HG02885 (cell line): ENCODE results near the gene ANAPC4.
"Not testable (repeated sequence)": the region's sequence is repeated elsewhere in the genome, so short reads cannot be mapped to it uniquely, and the experiment has no call there.

ENCODE experiments used
- ATAC-seq: cut with Tn5 transposase; IDR thresholded peaks from one replicate; pipeline ENCODE4 v1.9.1; 2021; ENCODE audit warnings: mild to moderate bottlenecking; ENCODE audit not compliant: unreplicated experiment, poor library complexity

The ANAPC4 gene, protein sequence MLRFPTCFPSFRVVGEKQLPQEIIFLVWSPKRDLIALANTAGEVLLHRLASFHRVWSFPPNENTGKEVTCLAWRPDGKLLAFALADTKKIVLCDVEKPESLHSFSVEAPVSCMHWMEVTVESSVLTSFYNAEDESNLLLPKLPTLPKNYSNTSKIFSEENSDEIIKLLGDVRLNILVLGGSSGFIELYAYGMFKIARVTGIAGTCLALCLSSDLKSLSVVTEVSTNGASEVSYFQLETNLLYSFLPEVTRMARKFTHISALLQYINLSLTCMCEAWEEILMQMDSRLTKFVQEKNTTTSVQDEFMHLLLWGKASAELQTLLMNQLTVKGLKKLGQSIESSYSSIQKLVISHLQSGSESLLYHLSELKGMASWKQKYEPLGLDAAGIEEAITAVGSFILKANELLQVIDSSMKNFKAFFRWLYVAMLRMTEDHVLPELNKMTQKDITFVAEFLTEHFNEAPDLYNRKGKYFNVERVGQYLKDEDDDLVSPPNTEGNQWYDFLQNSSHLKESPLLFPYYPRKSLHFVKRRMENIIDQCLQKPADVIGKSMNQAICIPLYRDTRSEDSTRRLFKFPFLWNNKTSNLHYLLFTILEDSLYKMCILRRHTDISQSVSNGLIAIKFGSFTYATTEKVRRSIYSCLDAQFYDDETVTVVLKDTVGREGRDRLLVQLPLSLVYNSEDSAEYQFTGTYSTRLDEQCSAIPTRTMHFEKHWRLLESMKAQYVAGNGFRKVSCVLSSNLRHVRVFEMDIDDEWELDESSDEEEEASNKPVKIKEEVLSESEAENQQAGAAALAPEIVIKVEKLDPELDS

DNA sequence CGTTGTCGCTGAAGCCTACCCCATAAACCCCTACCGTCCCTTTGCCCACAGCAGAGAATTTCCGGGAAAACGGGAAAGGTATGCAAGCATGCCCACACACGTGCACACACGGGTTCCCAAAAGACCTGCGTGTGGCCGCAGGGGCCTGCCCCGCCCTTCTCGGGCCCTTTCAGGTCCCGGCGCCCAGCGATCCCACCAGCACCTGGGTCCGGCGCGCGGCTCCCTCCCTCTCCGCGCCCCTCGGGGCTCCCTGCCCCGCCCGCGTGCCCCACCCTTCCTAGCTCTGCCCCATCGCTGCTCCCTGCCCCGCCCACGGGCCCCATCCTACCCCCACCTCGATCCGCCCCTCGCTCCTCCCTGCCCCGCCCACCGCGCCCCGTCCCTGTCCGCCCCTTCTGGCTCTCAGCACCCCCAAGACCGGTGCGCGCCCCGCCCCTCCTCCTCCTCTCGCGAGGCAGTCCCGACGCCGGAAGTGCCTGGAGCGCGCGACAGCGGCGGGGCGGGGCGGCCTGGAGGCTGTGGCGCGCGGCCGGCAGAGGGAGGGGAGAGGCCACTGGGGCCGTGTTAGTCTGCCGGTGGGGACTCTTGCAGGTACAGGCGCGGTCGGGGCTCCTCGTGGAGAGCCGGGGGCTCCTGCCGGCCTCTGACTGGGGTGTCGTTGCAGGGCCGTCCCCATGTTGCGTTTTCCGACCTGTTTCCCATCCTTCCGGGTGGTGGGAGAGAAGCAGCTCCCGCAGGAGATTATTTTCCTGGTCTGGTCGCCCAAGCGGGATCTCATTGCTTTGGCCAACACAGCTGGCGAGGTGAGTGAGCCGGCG is at the start of gene ANAPC4:
Gene ANAPC4, plus strand, starts transcription at position 510 of the 818 bp plus-strand sequence. Its CDS starts 165 bp downstream, at position 675.
- peak; percentile 97 for ATAC-seq

DNA sequence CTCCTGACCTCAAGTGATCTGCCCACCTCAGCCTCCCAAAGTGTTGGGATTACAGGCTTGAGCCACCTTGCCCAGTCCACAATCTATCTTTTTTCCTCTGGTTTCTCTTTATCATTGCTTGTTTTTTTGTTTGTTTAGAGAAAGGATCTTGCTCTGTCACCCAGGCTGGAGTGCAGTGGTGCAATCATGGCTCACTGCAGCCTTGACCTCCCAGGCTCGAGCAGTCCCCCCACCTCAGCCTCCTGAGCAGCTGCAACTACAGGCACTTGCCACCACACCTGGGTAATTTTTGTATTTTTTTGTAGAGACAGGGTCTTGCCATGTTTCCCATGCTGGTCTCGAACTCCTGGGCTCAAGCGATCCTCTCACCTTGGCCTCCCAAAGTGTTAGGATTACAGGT is 48.6 kb upstream of the ANAPC4 start:
- ATAC-seq, result not testable (repeated sequence)

GRCh38 chr4:25330335-25330734 is 46.7 kb upstream of the ANAPC4 start:
- peak; percentile 5 for ATAC-seq

- ATAC-seq, result peak; percentile 90
Measured at GRCh38 chr4:25330905-25331808, 45.9 kb upstream of the ANAPC4 start.

DNA sequence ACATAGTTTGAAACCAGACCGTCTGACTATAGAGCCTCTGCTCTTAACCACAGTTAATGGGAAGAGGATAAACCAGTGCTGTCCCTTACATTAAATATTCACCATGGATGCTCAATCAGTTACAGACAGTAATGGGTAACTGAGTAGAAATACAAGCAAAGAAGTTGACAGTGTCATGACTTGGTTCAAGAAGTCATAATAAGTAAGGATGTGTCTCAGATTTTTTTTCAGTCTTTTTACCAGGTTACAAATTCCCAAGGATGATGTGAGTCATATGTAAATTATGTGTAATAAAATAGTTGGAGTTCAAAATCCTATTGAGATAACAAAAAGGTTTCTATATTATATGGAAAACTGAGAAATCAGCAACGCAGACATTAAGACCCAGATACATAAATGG is 33.4 kb upstream of the ANAPC4 start:
- no peak for ATAC-seq

GRCh38 chr4:25345744-25346143 is 31.3 kb upstream of the ANAPC4 start:
- no peak for ATAC-seq

DNA sequence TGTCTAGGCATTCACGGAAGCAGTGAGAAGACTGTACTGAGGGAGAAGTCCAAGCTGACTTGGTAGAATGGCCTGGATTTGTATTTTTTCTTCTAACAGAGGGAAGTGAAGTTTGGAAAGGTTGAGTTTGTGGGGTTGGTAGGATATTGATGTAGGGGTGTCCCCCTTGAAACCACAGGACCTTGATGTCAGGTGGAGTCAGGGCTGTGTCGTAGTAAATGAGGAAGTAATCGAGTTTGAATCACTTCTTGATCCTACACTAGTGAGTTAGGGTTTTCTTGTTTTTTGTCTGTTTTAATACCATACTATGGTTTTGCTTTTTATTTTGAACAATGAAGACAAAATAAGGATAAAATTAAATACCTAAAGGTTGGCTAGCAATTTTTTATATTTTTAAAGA is 30.1 kb upstream of the ANAPC4 start:
- peak; percentile 60 for ATAC-seq

GRCh38 chr4:25347473-25347872 is 29.6 kb upstream of the ANAPC4 start:
- ATAC-seq, result no peak

DNA sequence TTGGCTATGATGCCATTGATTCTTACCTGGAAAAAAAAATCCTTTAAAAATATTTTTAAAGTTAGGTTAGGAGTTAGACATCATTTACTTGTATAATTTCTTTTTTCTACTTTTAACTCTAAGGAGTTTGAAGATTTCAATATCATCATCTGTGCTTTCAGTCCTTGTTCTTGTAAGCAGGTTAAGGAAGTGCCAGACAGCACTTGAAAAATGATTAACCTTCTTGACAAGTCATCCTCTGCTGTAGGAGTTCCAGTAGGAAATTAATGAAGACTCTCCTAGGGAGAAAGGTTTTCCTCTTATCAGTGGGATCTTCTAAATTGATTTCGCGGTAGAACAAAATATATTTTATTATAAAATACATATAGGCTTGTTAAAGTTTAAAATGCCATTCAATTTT is 29.1 kb upstream of the ANAPC4 start:
- no peak for ATAC-seq

DNA sequence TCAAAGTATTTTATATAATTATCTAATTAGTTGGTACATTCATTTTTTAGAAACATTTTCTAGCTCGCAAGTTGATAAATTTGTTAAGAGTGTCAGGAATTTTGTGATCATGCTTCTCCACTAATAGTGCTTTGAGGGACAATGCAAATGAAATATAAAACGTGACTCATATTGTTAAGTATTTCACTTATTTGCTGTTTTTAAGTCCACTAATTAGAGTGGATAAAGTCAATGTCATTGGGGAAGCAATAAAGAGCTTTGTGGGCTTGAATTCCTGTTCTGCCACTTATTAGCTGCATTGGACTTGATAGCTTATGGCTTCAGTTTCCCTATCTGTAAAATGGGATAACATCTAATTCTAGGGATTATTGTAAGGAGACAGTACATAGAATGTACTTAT is 26.5 kb upstream of the ANAPC4 start:
- no peak for ATAC-seq

GRCh38 chr4:25351777-25352416 is 25.2 kb upstream of the ANAPC4 start:
- no peak for ATAC-seq

DNA sequence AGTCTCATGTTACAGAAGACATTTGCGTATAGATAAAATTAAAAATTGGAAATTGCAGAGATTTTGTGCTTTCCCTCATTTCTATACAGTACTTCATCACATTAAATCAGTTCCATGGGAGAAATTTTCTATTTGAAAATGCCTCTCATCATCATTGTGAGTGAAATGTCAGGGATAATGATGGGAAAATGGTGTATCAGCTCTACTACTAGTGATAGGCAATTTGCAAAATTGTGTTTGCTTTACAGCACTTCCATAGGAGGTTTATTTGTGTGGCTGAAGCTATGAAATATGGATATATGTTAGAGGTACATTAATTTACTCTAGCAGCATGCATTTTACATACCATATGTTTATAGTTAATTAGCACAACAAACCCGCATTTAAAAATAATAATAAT is 21.0 kb upstream of the ANAPC4 start:
- ATAC-seq, result no peak

DNA sequence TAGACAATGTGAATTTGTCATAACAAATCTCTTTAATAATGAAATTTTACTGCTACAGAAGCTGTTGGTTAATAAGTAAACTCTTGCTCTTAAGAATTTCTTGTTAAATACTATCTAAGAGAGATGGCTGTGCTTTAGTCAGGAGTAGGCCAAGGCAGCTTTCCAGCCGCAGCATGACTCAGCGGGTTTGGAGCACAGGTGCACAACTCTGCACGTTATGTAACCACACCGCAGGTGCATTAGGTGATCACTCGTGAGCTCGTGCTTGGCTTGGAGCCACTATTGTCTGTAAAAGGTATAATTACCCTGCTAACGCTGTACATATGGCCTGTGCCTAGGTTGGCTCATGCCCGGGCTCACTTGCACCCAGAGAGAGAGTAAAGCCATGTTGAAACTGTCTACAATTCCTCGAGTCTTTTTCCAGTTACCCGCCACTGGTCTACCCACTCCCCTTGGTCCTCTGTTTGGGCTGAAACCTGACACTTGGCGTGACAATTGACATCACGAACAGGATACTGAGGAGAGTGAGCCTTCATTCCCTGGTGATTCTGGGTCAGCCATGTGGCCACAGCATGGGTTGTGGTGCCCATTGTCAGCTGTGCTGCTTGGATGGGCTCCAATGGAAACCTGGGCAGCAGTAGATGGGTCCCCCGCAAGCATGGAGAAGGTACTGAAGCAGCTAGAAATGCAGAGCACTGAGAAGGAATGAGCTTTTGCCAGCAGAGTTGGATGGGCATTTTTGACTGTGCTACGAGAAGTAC is 18.4 kb upstream of the ANAPC4 start:
- no peak for ATAC-seq

GRCh38 chr4:25361253-25361652 is 15.8 kb upstream of the ANAPC4 start:
- no peak for ATAC-seq

DNA sequence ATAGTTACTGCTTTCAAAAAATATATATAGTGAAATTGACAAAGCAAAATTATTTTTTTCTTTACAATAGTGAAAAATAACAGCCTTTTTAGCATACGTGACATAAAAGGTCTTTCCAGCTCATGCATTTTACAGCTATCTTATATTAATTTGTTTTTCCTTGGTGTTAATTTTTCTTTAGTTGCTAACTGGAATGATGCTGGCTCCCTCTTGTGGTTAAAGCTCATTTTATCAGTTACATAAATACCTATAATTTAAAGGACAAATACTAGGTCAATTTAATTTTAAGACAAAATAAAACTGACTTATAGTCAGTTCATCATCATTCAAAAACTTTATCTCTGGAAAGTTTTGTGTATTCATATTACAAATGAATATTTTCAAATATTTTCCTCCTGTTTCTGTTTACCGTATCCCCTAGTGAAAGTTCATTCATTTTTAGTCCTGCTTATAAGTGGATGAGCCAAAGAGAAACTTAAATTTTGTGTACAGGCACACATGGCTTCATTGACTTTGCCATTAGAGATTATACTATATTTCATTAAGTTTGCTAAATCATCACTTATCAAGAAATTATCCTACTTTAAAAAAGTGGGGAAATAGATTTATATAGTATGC is 9.9 kb upstream of the ANAPC4 start:
- no peak for ATAC-seq

DNA sequence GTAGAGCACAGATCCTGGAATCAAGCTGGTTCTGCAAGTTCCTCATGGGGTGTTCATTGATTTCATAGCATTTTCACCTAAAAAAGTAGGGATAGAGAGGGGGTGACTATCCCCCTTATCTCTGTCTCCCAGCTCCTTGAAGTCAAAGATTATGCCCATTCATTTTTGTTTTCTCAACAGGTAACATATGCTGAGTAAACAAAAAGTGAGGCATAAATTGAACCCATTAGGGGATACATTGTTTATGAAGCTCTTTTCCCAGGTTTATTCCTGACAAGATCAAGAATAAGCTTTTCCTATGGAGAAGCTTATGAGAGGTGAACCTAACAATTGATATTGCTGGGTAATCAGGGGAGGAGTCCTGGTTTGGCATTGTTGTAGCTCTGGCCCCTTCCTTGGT is 9.2 kb upstream of the ANAPC4 start:
- no peak for ATAC-seq

DNA sequence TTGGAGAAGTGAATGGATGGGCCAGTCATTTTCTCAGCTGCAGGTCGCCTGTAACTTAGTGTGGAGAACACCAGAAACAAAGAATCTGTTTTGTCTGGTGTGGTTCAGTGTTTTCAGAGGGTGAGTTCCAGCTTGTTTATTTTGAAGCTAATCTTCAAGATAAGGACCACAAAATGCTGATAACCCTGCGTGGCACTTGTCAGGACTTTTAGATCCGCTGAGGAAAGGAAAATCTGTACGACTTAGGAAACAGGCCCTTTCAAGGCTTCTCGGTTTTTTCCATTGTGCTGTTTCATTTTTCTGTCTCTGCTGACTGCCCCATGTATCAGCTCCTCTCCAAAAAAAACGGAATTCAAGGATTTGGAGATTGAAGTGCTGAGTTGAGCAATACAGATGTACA is 8.7 kb upstream of the ANAPC4 start:
- ATAC-seq, result no peak

GRCh38 chr4:25370242-25370641 is 6.8 kb upstream of the ANAPC4 start:
- no peak for ATAC-seq
